ENCODE results near the gene PSMD4. TPM values are rescaled to one million over a fixed set of nuclear protein-coding genes. Genes with fewer than 3 reads are reported as not detected.

PSMD4 gene
- total RNA-seq, 1 experiment from 2014 or later, result 207 TPM

DNA sequence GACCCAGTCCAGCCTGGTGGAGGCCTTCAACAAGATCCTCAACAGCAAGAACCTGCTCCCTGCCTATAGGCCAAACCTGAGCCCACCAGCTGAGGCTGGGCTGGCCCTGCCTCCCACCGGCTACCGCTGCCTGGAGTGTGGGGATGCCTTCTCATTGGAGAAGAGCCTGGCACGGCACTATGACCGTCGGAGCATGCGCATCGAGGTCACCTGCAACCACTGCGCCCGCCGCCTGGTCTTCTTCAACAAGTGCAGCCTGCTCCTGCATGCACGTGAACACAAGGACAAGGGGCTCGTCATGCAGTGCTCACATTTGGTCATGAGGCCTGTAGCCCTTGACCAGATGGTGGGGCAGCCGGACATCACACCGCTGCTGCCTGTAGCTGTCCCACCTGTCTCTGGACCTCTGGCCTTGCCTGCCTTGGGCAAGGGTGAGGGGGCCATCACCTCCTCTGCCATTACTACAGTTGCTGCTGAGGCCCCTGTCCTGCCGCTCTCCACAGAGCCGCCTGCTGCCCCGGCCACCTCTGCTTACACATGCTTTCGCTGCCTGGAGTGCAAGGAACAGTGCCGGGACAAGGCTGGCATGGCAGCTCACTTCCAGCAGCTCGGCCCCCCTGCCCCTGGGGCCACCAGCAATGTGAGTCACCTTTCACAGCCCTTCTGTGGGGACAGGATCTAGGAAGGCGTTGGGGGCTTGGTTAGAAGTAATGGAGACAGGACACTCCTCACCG lies 33.4 kb downstream of the PSMD4 start:
- Mint-ChIP-seq H3K4me3 (no peak overlapping the region), H3K27me3 (ENCODE audit: low read depth) (peaks cover 2% of the 10 kb centered on the region; the same call in 1 of the 2 replicates), H3K9me3 (no peaks in the 10 kb centered on the region), H3K4me1 (peaks cover 29 to 50% of the 10 kb centered on the region in 2 experiments), H3K27ac (peak overlapping the region in 1 of 3 experiments; percentile 73; a peak in 2 of 7 replicates), H3K36me3 (ENCODE audit: insufficient read depth in 1 of 3, low read depth in 3 of 3) (peaks cover 56 to 83% (median 81%) of the 10 kb centered on the region in 3 experiments)
- Histone ChIP-seq H3K79me1 (ENCODE audit: insufficient read depth, low read depth, low read length, poor library complexity, severe bottlenecking) (no peaks in the 10 kb centered on the region), H3K4me2 (ENCODE audit: insufficient read depth, insufficient read length, low read length) (no peak overlapping the region), H4K8ac (replicated peaks; ENCODE audit: insufficient read length, low read depth, low read length) (no peak overlapping the region), H3K4me1 (ENCODE audit: insufficient read depth, low read length) (no peaks in the 10 kb centered on the region), H3K27ac (ENCODE audit: insufficient read length, low read depth, low read length) (no peak overlapping the region), H2BK20ac (ENCODE audit: low read depth, low read length, poor library complexity, severe bottlenecking) (no peak overlapping the region), H3K18ac (ENCODE audit: insufficient read length, low read depth, low read length) (no peak overlapping the region), H3K23ac (ENCODE audit: insufficient read length, low read depth, low read length) (no peak overlapping the region), H4K5ac (ENCODE audit: insufficient read length, low read depth, low read length) (no peak overlapping the region), H3K23me2 (ENCODE audit: insufficient read length, low read depth, low read length, poor library complexity, severe bottlenecking) (peaks cover 4% of the 10 kb centered on the region), H2AK5ac (ENCODE audit: insufficient read length, low read length) (no peak overlapping the region), H3K27me3 (ENCODE audit: insufficient read depth, low read length) (no peaks in the 10 kb centered on the region), H3K79me2 (ENCODE audit: insufficient read depth, low read length) (peaks cover 8% of the 10 kb centered on the region; the same call in 1 of the 2 replicates), H4K91ac (ENCODE audit: insufficient read length, low read depth, low read length) (no peak overlapping the region), H3K56ac (ENCODE audit: insufficient read length, low read depth, low read length) (no peak overlapping the region), H2AFZ (ENCODE audit: low read length) (no peak overlapping the region), H3K9me3 (ENCODE audit: control insufficient read depth, low read depth, low read length) (no peaks in the 10 kb centered on the region), H2BK120ac (ENCODE audit: low read depth, low read length, poor library complexity, severe bottlenecking) (no peak overlapping the region), H2BK15ac (ENCODE audit: low read depth, low read length) (no peak overlapping the region), H4K20me1 (ENCODE audit: control insufficient read depth, insufficient read depth, insufficient read length) (peaks cover 3% of the 10 kb centered on the region), H3K4ac (ENCODE audit: low read depth, low read length) (no peak overlapping the region), H2BK5ac (ENCODE audit: insufficient read length, low read length) (no peak overlapping the region), H3K9ac (ENCODE audit: extremely low read depth, insufficient read length, low read length) (no peak overlapping the region), H3T11ph (ENCODE audit: low read length) (no peak overlapping the region), H2BK12ac (ENCODE audit: insufficient read length, low read depth, low read length) (no peak overlapping the region), H3K14ac (ENCODE audit: insufficient read depth, low read length) (no peak overlapping the region)
- no CpG with 5 or more reads among the region's 22 CpGs for WGBS (ENCODE audit: extremely low coverage, insufficient read length, low lambda C conversion rate)
- no peak for TF ChIP-seq CTCF (conservative IDR thresholded peaks at IDR 0.05)
- no peak for DNase-seq

Data from H9 (cell line).